PC-9 (cell line): ENCODE data around the gene MFSD6. TPM values are rescaled to one million over a fixed set of nuclear protein-coding genes. Genes with fewer than 3 reads are reported as not detected.

Experiments
- BruUV-seq: library from RNA; stranded (reverse); fragments of 400-500 nt; replicated peaks from 2 replicates; lab custom pipeline; 2021; lab: Mats Ljungman, UMichigan
- CTCF ChIA-PET: fragments of 300-600 bp; sonication (Branson Sonifier 250); formaldehyde crosslinking; loops from one replicate; lab custom pipeline; 2022; ENCODE audit warnings: antibody characterized with exemption; lab: Charles Lee
- POLR2A ChIA-PET: fragments of 300-600 bp; sonication (Branson Sonifier 250); formaldehyde crosslinking; loops from one replicate; lab custom pipeline; 2022; ENCODE audit warnings: antibody characterized with exemption; ENCODE audit not compliant: unreplicated experiment; lab: Charles Lee
- DNase-seq, 2 experiments: peaks; one replicate each; pipeline versions ENCODE4 v3.0.0 to v3.0.0-alpha.2; 2015 to 2022; ENCODE audit warnings: mixed read lengths in 1 of 2
- H2AFZ ChIP-seq: fragments of 200-600 bp; sonication (generic); 2 replicates; pipeline ENCODE4 v1.8.1; 2017; ENCODE audit warnings: antibody characterized with exemption
- H3F3A ChIP-seq: fragments of 200-600 bp; sonication (generic); 2 replicates; pipeline ENCODE4 v1.8.1; 2017; ENCODE audit warnings: antibody characterized with exemption, mild to moderate bottlenecking, low read depth; ENCODE audit not compliant: insufficient read depth
- H3K27ac ChIP-seq: fragments of 200-600 bp; sonication (generic); 2 replicates; pipeline ENCODE4 v1.6.1; 2016; ENCODE audit warnings: mixed run types
- H3K27me3 ChIP-seq: fragments of 200-600 bp; sonication (generic); 2 replicates; pipeline ENCODE4 v1.6.1; 2016; ENCODE audit warnings: low read depth, mixed run types; ENCODE audit not compliant: insufficient read depth
- H3K36me3 ChIP-seq: fragments of 200-600 bp; sonication (generic); 2 replicates; pipeline ENCODE4 v1.6.1; 2016; ENCODE audit warnings: low read depth, mixed run types
- H3K4me1 ChIP-seq: fragments of 200-600 bp; sonication (generic); replicated peaks from 2 replicates; pipeline ENCODE4 v1.6.1; 2016; ENCODE audit warnings: mixed run types; ENCODE audit not compliant: insufficient read depth
- H3K4me2 ChIP-seq: fragments of 200-600 bp; sonication (generic); 2 replicates; pipeline ENCODE4 v1.6.1; 2017; ENCODE audit warnings: mixed run types
- H3K4me3 ChIP-seq: fragments of 200-600 bp; sonication (generic); 2 replicates; pipeline ENCODE4 v1.6.1; 2016; ENCODE audit warnings: mixed run types
- H3K79me2 ChIP-seq: fragments of 200-600 bp; sonication (generic); 2 replicates; pipeline ENCODE4 v1.6.1; 2017; ENCODE audit warnings: low read depth, mixed run types
- H3K9me2 ChIP-seq: fragments of 200-600 bp; sonication (generic); 2 replicates; pipeline ENCODE4 v1.8.1; 2017; ENCODE audit warnings: mild to moderate bottlenecking; ENCODE audit not compliant: insufficient read depth
- H3K9me3 ChIP-seq: fragments of 200-600 bp; sonication (generic); 2 replicates; pipeline ENCODE4 v1.8.1; 2016; ENCODE audit warnings: low read depth; ENCODE audit not compliant: insufficient read depth
- H4K20me1 ChIP-seq: fragments of 200-600 bp; sonication (generic); 2 replicates; pipeline ENCODE4 v1.8.1; 2017; ENCODE audit not compliant: insufficient read depth
- CTCF ChIP-seq: fragments of 200-600 bp; sonication (generic); conservative IDR thresholded peaks from 2 replicates; pipeline ENCODE4 v1.6.1; 2017; ENCODE audit warnings: mixed run types, antibody characterized with exemption, mild to moderate bottlenecking, moderate library complexity
- EZH2 ChIP-seq: fragments of 200-600 bp; sonication (generic); IDR thresholded peaks from 2 replicates; pipeline ENCODE4 v1.8.0; 2017; ENCODE audit warnings: antibody characterized with exemption, low read depth
- intact Hi-C: fragments of 100-400 bp; cut with micrococcal nuclease; formaldehyde crosslinking; loops from one replicate; pipeline ENCODE4 v1.10.0; 2022; ENCODE audit not compliant: unreplicated experiment
- total RNA-seq: library from RNA; stranded (reverse); gene quantifications from 2 replicates; pipeline ENCODE4 v1.2.3, GENCODE V29; 2021

The MFSD6 gene
- total RNA-seq, 1 experiment from 2014 or later = 15.6 TPM

- POLR2A ChIA-PET = no interaction called here
These were observed 130.0 kb downstream of the MFSD6 start for GRCh38 chr2:190538201-190538600.

GRCh38 chr2:190540048-190540447 is 131.9 kb downstream of the MFSD6 start:
- BruUV-seq = no TSS peak
- ChIA-PET POLR2A (no interaction called here), CTCF (no interaction called here)
- Histone ChIP-seq H3F3A (no peaks in the 10 kb centered on the region), H3K27ac (no peak overlapping the region), H4K20me1 (no peaks in the 10 kb centered on the region), H3K4me1 (no peaks in the 10 kb centered on the region), H2AFZ (no peak overlapping the region), H3K9me3 (peaks cover 8% of the 10 kb centered on the region; the same call in 1 of the 2 replicates), H3K36me3 (no peaks in the 10 kb centered on the region), H3K9me2 (no peaks in the 10 kb centered on the region), H3K4me2 (no peak overlapping the region), H3K27me3 (no peaks in the 10 kb centered on the region), H3K4me3 (no peak overlapping the region), H3K79me2 (0 out of 2 replicates have a peak, but pooled peaks cover 7% of the 10 kb centered on the region)
- TF ChIP-seq CTCF = no peak
- no peak for TF ChIP-seq EZH2
- no peak for DNase-seq
- intact Hi-C loops = no loop called here

More at GRCh38 chr2:190538201-190538600, 130.0 kb downstream of the MFSD6 start:
- no TSS peak for BruUV-seq
- no peak overlapping the region for H3K27ac ChIP-seq
- no peaks in the 10 kb centered on the region for H3F3A ChIP-seq
- CTCF ChIA-PET = no interaction called here
- H3K9me3 ChIP-seq = peaks cover 8% of the 10 kb centered on the region; the same call in 1 of the 2 replicates
- H3K4me2 ChIP-seq = no peak overlapping the region
- no peak overlapping the region for H2AFZ ChIP-seq
- no peaks in the 10 kb centered on the region for H3K36me3 ChIP-seq
- H3K9me2 ChIP-seq = no peaks in the 10 kb centered on the region
- H4K20me1 ChIP-seq = no peaks in the 10 kb centered on the region
- no peak for DNase-seq
- intact Hi-C loops = loop anchor here (10.0 kb wide), 1 partner anchor 107 kb away; the partner anchor contains the start of gene NAB1
- H3K79me2 ChIP-seq = 0 out of 2 replicates have a peak, but pooled peaks cover 7% of the 10 kb centered on the region
- H3K27me3 ChIP-seq = no peaks in the 10 kb centered on the region
- H3K4me3 ChIP-seq = no peak overlapping the region
- 0 out of 2 replicates have a peak, but pooled peaks cover 6% of the 10 kb centered on the region for H3K4me1 ChIP-seq
- TF ChIP-seq EZH2 = no peak
- TF ChIP-seq CTCF = no peak

GRCh38 chr2:190545093-190545492 is 136.9 kb downstream of the MFSD6 start:
- Histone ChIP-seq H2AFZ (no peak overlapping the region), H3K9me3 (peaks cover 2% of the 10 kb centered on the region; the same call in 1 of the 2 replicates), H3K27me3 (no peaks in the 10 kb centered on the region), H3K27ac (no peak overlapping the region), H3F3A (no peaks in the 10 kb centered on the region), H3K4me2 (no peak overlapping the region), H3K9me2 (no peaks in the 10 kb centered on the region), H3K79me2 (no peaks in the 10 kb centered on the region), H4K20me1 (no peaks in the 10 kb centered on the region), H3K36me3 (no peaks in the 10 kb centered on the region), H3K4me1 (no peaks in the 10 kb centered on the region), H3K4me3 (no peak overlapping the region)
- no TSS peak for BruUV-seq
- no peak for DNase-seq
- intact Hi-C loops = no loop called here
- ChIA-PET CTCF (no interaction called here), POLR2A (no interaction called here)
- no peak for TF ChIP-seq EZH2
- no peak for TF ChIP-seq CTCF
